Measurements from ENCODE around the gene KCTD14.

Gene KCTD14

GRCh38 chr11:78022397-78023396, at the start of gene KCTD14:
KCTD14 (minus strand) TSS chr11:78023276; CDS start chr11:78023249, 27 bp downstream.
- TF ChIP-seq CTCF (IDR thresholded peaks at IDR 0.05; ENCODE audit: insufficient read depth, low read length, missing control alignments), result no peak
- no peak for DNase-seq (ENCODE audit: low read depth, low spot score)
- POLR2A ChIA-PET, result no interaction called here
- CTCF ChIA-PET, result interaction anchor here (0.6 to 2.2 kb wide), 2 partner anchors 23 kb away, joined by 4 to 13 read pairs; no protein-coding TSS in a partner anchor
- H3K4me3 ChIP-seq (ENCODE audit: low read depth, low read length), result peak within 1 kb of the TSS; percentile 55

GRCh38 chr11:78072455-78072854, 49.4 kb upstream of the KCTD14 start:
- ChIA-PET POLR2A (no interaction called here), CTCF (no interaction called here)
- no peak for TF ChIP-seq CTCF (IDR thresholded peaks at IDR 0.05; ENCODE audit: insufficient read depth, low read length, missing control alignments)
- no peak overlapping the region for H3K4me3 ChIP-seq (ENCODE audit: low read depth, low read length)
- DNase-seq (ENCODE audit: low read depth, low spot score), result no peak

- no peak for TF ChIP-seq CTCF (IDR thresholded peaks at IDR 0.05; ENCODE audit: insufficient read depth, low read length, missing control alignments)
- no peak overlapping the region for H3K4me3 ChIP-seq (ENCODE audit: low read depth, low read length)
- CTCF ChIA-PET, result interaction anchor here (1.6 kb wide), 1 partner anchor 26 kb away, joined by 4 read pairs; no protein-coding TSS in a partner anchor
- POLR2A ChIA-PET, result no interaction called here
- DNase-seq (ENCODE audit: low read depth, low spot score), result no peak
These were observed 48.6 kb upstream of the KCTD14 start for GRCh38 chr11:78071717-78072116.

- ChIA-PET POLR2A (no interaction called here), CTCF (interaction anchor here (0.6 to 1.6 kb wide), 3 partner anchors 25 to 40 kb away, joined by 3 to 4 read pairs (median 3); no protein-coding TSS in a partner anchor)
- DNase-seq (ENCODE audit: low read depth, low spot score), result no peak
- TF ChIP-seq CTCF (IDR thresholded peaks at IDR 0.05; ENCODE audit: insufficient read depth, low read length, missing control alignments), result no peak
- no peak overlapping the region for H3K4me3 ChIP-seq (ENCODE audit: low read depth, low read length)
These were observed 47.5 kb upstream of the KCTD14 start for GRCh38 chr11:78070621-78071020.

- CTCF ChIA-PET, result interaction anchor here (1.7 kb wide), 1 partner anchor 10 kb away, joined by 5 read pairs; the partner anchor contains the start of gene NDUFC2
These were observed 46.4 kb upstream of the KCTD14 start for GRCh38 chr11:78069465-78069864.

More at GRCh38 chr11:78069465-78069864, 46.4 kb upstream of the KCTD14 start:
- no peak overlapping the region for H3K4me3 ChIP-seq (ENCODE audit: low read depth, low read length)
- TF ChIP-seq CTCF (IDR thresholded peaks at IDR 0.05; ENCODE audit: insufficient read depth, low read length, missing control alignments), result no peak
- DNase-seq (ENCODE audit: low read depth, low spot score), result no peak
- POLR2A ChIA-PET, result no interaction called here

All from AG04449 (cell line).